ENCODE measurements around the gene CDC73. TPM values are rescaled to one million over a fixed set of nuclear protein-coding genes. Genes with fewer than 3 reads are reported as not detected.

The CDC73 gene
- total and polyA plus RNA-seq, 2 experiments from 2014 or later: 32.4 to 33.9 TPM

DNA sequence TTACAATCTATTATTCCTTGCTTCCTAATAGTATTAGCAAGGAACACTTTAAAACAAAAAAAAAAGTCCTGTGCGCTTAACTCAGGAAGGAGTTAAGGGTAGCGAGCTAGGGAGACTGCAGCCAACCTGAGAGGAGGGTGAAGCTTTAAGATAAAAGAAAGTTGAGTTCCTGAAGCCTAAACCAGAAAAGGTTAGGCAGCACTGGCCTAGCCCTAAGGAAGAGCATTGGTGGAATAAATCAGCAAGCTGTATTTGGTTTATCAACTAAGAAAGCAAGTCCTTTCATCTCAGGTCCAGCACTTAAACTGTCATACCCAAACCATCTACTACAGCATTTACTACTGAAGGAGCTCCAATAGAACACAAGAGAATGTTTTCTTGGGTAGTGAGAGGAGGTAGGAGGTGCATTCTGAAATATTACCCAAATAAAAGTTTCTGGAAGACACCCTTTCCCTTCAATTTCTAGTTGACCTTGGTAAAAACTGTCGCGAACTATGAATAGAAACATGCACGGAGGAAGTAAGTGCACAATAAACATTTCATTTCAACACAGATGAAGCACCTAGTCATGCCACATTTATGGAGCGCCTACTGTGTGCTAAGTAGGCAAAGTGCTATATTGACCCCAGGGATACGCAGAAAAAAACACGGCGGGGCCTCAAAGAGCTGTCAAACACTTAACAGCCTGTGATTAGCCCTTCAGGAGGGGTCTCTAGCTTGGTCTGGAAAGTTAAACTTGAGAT lies 17.9 kb upstream of the CDC73 start:
- Histone ChIP-seq H3K36me3 (replicated peaks; ENCODE audit: insufficient read depth, low read depth) (no peaks in the 10 kb centered on the region), H2AFZ (peak overlapping the region; percentile 96), H3K27ac (peak overlapping the region; percentile 95), H3K4me2 (peak overlapping the region; percentile 89), H3K4me3 (peak overlapping the region; percentile 74), H4K20me1 (ENCODE audit: insufficient read depth, poor library complexity, severe bottlenecking) (no peaks in the 10 kb centered on the region), H3K9me2 (replicated peaks; ENCODE audit: insufficient read depth) (no peaks in the 10 kb centered on the region), H3K9me3 (ENCODE audit: low read depth) (no peaks in the 10 kb centered on the region), H3K4me1 (ENCODE audit: insufficient read depth) (peaks cover 12% of the 10 kb centered on the region), H3K27me3 (no peaks in the 10 kb centered on the region), H3K79me2 (peaks cover 41% of the 10 kb centered on the region)
- TF ChIP-seq EZH2 (IDR thresholded peaks at IDR 0.05; ENCODE audit: borderline replicate concordance): no peak
- TF ChIP-seq, protein P1, sequence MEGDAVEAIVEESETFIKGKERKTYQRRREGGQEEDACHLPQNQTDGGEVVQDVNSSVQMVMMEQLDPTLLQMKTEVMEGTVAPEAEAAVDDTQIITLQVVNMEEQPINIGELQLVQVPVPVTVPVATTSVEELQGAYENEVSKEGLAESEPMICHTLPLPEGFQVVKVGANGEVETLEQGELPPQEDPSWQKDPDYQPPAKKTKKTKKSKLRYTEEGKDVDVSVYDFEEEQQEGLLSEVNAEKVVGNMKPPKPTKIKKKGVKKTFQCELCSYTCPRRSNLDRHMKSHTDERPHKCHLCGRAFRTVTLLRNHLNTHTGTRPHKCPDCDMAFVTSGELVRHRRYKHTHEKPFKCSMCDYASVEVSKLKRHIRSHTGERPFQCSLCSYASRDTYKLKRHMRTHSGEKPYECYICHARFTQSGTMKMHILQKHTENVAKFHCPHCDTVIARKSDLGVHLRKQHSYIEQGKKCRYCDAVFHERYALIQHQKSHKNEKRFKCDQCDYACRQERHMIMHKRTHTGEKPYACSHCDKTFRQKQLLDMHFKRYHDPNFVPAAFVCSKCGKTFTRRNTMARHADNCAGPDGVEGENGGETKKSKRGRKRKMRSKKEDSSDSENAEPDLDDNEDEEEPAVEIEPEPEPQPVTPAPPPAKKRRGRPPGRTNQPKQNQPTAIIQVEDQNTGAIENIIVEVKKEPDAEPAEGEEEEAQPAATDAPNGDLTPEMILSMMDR (IDR thresholded peaks at IDR 0.05; ENCODE audit: poor library complexity): no peak
- no peak for TF ChIP-seq EZH2phosphoT487 (IDR thresholded peaks at IDR 0.05; ENCODE audit: low read depth, severe bottlenecking, unreplicated experiment)
- DNase-seq (ENCODE audit: low spot score): no peak
- 41% methylated on average over 9 of the region's 9 CpGs for WGBS (ENCODE audit: low lambda C conversion rate, missing lambda C conversion rate)

DNA sequence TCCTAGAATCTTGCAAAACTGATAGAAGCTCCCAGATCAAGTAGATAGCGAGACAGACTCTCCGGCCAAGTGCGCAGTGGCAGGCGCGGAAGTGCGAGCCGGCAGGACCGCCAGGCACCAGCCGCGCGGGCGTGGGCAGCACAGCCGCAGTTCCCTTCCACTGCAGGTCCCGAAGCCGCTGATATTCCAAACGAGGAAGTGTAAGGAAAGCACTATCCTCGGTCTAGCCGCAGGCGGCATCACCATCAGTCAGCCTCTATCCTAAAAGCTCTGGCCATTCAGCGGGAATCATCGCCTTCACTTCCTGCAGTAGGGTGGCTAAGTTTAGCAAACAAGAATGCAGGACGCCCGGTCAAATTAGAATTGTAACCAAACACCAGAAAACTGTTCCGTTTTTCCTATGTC lies 17.3 kb upstream of the CDC73 start:
- DNase-seq (ENCODE audit: low spot score): peak; percentile 70
- TF ChIP-seq, protein P1 (IDR thresholded peaks at IDR 0.05; ENCODE audit: poor library complexity): no peak
- TF ChIP-seq EZH2 (IDR thresholded peaks at IDR 0.05; ENCODE audit: borderline replicate concordance) (no peak), EZH2phosphoT487 (IDR thresholded peaks at IDR 0.05; ENCODE audit: low read depth, severe bottlenecking, unreplicated experiment) (no peak)
- H3K36me3 ChIP-seq (replicated peaks; ENCODE audit: insufficient read depth, low read depth): no peaks in the 10 kb centered on the region
- no peaks in the 10 kb centered on the region for H3K27me3 ChIP-seq
- H3K4me2 ChIP-seq: peak overlapping the region; percentile 89
- H3K9me2 ChIP-seq (replicated peaks; ENCODE audit: insufficient read depth): no peaks in the 10 kb centered on the region
- no peaks in the 10 kb centered on the region for H3K9me3 ChIP-seq (ENCODE audit: low read depth)
- peak overlapping the region; percentile 96 for H2AFZ ChIP-seq
- peaks cover 12% of the 10 kb centered on the region for H3K4me1 ChIP-seq (ENCODE audit: insufficient read depth)
- peak overlapping the region; percentile 74 for H3K4me3 ChIP-seq
- under 1% methylated on average over 24 of the region's 24 CpGs for WGBS (ENCODE audit: low lambda C conversion rate, missing lambda C conversion rate)
- H3K27ac ChIP-seq: peak overlapping the region; percentile 95
- H4K20me1 ChIP-seq (ENCODE audit: insufficient read depth, poor library complexity, severe bottlenecking): no peaks in the 10 kb centered on the region
- H3K79me2 ChIP-seq: peaks cover 41% of the 10 kb centered on the region

DNA sequence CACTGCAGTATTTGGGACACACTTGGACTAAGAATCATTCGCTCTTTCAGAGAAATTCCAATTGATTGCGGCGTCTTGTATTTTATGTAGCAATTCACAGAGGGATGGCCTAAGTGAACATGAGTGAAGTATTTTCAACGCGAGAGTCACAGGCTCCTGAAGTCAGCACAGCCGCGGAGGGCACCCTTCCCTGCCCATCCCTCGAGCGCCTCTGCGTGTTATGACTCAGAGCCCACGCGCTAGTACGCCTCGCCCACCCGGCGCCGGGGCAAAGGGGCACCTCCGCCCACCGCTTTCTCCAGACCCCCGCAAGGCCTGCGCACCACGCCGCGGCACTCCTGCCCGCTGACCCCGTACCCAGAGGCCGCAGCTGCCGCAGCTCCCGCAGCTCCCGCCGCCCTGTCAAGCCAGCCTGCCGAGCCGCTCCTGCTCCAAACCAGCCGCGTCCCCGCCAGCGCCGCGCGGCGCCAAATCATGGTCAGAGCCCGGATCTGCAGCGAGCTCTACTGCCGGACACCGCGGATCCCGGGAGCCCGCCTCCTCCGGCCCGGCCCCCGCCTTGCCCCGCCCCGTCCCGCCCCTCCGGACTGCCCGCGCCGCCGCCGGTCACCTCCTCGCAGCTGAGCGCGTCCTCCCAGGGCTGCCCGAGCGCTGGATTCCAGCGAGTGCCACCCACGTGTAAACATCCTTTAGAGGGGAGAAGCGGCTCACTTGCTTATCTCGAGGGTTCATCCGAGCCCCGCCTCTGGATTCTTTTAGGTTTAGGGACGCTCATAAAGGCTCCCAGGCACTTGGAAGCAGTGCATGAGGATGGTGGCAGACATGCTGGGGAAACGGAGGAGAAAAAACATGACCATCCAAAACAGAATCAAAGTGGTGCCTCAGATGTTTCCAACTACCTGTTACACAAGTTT lies 16.7 kb upstream of the CDC73 start, which contains the start of gene GLRX2:
GLRX2 (minus strand) TSS at position 508 of the 914 bp plus-strand sequence; CDS start at position 476, 32 bp downstream.
- peaks cover 40% of the 10 kb centered on the region for H3K79me2 ChIP-seq
- 1% methylated on average over 46 of the region's 73 CpGs for WGBS (ENCODE audit: low lambda C conversion rate, missing lambda C conversion rate)
- H3K4me3 ChIP-seq: peak within 1 kb of the TSS; percentile 74
- H3K27ac ChIP-seq: peak within 1 kb of the TSS; percentile 95
- peak within 1 kb of the TSS; percentile 89 for H3K4me2 ChIP-seq
- DNase-seq (ENCODE audit: low spot score): peak; percentile 91
- no peaks in the 10 kb centered on the region for H4K20me1 ChIP-seq (ENCODE audit: insufficient read depth, poor library complexity, severe bottlenecking)
- H3K36me3 ChIP-seq (replicated peaks; ENCODE audit: insufficient read depth, low read depth): no peaks in the 10 kb centered on the region
- no peaks in the 10 kb centered on the region for H3K9me3 ChIP-seq (ENCODE audit: low read depth)
- no peaks in the 10 kb centered on the region for H3K9me2 ChIP-seq (replicated peaks; ENCODE audit: insufficient read depth)
- TF ChIP-seq, protein P1 (IDR thresholded peaks at IDR 0.05; ENCODE audit: poor library complexity): no peak
- TF ChIP-seq EZH2phosphoT487 (IDR thresholded peaks at IDR 0.05; ENCODE audit: low read depth, severe bottlenecking, unreplicated experiment) (no peak), EZH2 (IDR thresholded peaks at IDR 0.05; ENCODE audit: borderline replicate concordance) (no peak)
- H3K27me3 ChIP-seq: no peaks in the 10 kb centered on the region
- peaks cover 12% of the 10 kb centered on the region for H3K4me1 ChIP-seq (ENCODE audit: insufficient read depth)
- peak within 1 kb of the TSS; percentile 96 for H2AFZ ChIP-seq

Data from hepatocyte (in vitro differentiated cells).